Stimulated activated CD8-positive, alpha-beta memory T cell treated with anti-CD3 and anti-CD28 coated beads, Interleukin-4, amount 100 ng/mL, for 48 hours (primary cell): Measurements from ENCODE around the gene SMIM41.

Experiments
- DNase-seq: peaks from one replicate; pipeline ENCODE4 v3.0.0-alpha.2; 2020

SMIM41 gene

DNA sequence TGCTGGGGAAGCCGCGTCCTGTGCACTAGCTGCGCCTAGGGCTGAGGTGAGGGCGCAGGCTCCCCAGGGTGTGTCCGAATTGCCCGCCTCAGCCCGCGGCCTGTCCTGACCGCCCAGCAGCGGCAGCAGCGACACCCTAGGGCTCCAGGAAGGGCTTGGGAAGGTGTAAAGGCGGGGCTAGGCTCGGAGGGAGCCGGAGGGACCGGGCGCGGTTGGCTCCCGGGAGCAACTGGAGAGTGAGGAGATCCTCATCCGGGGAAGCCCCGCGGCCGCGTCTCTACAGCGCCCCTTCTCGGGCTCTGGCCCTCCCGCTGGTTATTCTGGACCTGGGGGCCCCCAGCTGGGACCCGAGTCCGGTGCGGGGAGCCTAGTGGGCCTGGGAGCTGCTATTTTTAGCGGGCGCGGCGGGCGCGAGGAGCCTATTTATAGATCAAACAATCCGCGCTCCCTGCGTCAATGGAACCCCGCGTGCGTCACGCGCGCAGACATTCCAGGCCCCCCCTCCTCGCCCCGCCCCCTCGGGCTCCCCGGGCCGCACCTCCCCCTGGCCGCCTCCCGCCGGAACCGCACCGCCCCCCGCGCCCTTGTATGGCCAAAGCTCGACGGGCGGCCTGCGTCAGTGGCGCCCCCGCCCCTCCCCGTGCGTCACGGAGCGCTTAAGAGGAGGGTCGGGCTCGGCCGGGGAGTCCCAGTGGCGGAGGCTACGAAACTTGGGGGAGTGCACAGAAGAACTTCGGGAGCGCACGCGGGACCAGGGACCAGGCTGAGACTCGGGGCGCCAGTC, 28.6 kb upstream of the SMIM41 start, which contains the start of gene NR4A1:
NR4A1 (plus strand) TSS at position 685 of the 784 bp plus-strand sequence. CDS start 2,887 bp downstream, outside the sequence.
- peak; percentile 99 for DNase-seq

DNA sequence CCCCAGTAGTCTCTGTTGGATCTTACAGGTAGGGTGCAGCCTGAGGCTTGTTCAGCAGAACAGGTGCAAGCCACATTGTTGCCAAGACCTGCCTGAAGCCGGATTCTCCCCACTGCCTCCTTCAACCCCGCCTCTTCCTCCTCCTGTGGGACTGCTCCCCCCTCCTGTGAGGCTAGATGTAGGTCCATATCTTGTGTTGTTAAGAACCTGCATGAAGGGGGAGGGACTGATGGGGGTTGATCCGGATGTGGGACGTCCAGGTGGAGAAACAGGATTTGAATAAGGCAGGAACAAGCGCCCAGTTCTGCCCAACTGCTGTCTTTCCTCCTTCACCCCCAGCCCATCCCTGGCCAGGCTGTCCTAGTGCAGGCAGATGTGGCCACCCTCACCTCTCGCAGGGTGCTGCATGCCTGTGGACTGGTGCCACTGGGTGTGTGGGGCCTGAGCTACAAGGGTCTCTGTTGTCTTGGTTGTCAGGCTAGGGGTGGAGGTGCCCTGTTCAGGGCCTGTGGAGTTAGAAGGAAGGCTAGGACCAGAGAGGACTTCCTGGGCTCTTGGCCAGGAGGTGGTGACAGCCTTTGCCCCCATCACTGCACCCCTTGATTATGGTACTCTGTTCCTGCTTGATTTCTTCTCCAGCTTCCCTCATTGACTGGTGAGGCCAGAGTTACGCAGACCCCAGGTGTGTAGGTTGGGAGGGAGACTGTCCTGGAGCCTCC, 26.9 kb upstream of the SMIM41 start:
- DNase-seq, result peak; percentile 36

DNA sequence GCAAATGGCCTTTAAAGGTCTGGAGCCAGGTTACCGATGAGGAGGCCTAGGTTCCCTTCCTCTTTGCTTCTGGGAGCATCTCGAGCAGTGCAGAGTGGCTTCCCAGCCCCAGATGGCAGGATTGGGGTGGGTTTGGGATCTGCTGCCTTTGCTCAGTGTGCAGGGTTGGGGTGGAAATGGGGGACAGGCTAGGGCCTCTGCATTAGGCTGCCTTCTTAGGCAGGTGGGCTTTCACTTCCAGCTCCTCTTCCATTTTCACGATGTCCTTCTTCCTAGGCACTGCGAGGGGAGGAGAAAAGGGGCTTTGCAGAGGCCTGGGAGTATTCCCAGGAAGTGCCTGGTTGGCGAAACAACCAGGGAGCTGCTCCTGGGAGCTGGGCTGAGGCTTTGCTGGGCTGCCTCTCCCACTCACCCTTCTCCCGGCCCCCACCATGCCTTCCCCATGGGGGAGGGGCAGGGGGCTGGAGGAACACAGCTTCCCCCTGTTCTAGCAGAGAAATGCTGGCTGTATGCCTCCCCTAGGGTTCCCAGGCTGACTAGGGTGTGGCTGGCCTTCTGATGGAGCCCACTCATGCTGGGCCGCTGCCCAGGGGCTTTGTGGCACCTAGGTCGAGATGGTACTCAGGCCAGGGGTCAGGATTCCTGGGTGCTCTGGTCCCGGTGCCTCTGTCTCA, 25.8 kb upstream of the SMIM41 start:
- DNase-seq, result no peak

DNA sequence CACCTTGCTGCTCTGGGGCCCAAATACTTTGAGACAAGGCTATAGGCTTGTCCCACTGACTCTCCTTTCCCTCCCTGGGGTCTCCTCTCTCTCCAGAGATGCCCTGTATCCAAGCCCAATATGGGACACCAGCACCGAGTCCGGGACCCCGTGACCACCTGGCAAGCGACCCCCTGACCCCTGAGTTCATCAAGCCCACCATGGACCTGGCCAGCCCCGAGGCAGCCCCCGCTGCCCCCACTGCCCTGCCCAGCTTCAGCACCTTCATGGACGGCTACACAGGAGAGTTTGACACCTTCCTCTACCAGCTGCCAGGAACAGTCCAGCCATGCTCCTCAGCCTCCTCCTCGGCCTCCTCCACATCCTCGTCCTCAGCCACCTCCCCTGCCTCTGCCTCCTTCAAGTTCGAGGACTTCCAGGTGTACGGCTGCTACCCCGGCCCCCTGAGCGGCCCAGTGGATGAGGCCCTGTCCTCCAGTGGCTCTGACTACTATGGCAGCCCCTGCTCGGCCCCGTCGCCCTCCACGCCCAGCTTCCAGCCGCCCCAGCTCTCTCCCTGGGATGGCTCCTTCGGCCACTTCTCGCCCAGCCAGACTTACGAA, 25.2 kb upstream of the SMIM41 start:
- no peak for DNase-seq

DNA sequence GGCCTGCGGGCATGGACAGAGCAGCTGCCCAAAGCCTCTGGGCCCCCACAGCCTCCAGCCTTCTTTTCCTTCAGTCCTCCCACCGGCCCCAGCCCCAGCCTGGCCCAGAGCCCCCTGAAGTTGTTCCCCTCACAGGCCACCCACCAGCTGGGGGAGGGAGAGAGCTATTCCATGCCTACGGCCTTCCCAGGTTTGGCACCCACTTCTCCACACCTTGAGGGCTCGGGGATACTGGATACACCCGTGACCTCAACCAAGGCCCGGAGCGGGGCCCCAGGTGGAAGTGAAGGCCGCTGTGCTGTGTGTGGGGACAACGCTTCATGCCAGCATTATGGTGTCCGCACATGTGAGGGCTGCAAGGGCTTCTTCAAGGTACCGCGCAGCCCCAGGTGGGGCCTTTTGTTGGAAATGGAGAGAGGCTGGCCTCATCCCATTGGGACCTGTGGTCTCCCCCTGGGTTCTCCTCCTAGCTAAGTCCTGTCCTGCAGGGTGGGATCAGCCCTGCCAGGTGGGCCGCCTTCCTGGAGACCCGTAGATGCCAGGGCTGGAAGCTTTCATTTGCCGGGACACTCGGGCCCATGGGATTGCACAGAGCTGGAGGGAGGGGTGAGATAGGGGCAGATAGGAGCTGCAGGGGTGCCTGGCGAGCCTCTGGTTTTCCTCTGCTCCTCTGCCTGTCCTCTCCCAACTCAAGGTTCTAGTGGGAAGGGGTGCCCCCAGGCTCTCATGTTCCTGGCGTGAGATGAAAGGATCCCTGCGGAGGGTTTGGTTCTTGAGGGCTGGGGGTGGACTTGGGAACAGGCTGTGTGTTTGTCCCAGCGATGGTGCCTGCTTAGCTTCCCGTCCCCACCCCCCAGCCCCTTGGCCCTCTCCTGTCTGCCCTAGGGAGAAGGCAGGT, 24.4 kb upstream of the SMIM41 start:
- no peak for DNase-seq

DNA sequence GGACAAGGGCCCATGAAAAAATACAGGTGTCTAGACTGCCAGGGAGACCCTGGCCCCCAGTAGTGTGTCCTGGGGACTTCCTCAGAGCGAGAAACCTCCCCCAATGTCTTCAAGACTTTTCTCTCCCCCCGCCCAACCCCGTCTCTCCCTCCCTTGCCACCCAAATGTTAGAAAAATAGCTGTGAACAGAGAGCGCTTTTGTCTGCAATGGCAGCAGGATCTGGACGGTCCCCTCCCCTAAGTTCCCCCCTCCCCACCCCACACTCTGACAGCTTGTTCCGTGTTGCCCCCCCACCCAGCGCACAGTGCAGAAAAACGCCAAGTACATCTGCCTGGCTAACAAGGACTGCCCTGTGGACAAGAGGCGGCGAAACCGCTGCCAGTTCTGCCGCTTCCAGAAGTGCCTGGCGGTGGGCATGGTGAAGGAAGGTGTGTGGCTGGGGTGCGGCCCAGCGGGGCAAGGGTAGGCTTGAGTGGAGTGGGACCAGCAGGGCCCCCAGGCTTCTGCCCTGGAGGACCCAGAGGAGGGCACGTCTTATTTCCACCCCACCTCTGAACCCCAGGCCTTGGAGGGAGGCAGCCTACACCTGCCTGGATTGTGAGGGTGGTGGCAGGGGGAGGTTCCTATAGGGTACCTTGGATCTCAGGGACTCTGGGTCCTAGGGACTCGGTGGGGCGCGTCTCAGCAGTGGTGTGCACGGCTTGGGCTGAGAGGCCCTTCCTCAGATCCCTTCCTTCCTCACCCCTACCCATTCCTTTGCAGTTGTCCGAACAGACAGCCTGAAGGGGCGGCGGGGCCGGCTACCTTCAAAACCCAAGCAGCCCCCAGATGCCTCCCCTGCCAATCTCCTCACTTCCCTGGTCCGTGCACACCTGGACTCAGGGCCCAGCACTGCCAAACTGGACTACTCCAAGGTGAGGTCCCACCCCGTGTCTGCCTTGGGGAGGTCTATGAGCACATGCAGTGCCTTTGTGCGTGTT, 23.5 kb upstream of the SMIM41 start:
- no peak for DNase-seq

DNA sequence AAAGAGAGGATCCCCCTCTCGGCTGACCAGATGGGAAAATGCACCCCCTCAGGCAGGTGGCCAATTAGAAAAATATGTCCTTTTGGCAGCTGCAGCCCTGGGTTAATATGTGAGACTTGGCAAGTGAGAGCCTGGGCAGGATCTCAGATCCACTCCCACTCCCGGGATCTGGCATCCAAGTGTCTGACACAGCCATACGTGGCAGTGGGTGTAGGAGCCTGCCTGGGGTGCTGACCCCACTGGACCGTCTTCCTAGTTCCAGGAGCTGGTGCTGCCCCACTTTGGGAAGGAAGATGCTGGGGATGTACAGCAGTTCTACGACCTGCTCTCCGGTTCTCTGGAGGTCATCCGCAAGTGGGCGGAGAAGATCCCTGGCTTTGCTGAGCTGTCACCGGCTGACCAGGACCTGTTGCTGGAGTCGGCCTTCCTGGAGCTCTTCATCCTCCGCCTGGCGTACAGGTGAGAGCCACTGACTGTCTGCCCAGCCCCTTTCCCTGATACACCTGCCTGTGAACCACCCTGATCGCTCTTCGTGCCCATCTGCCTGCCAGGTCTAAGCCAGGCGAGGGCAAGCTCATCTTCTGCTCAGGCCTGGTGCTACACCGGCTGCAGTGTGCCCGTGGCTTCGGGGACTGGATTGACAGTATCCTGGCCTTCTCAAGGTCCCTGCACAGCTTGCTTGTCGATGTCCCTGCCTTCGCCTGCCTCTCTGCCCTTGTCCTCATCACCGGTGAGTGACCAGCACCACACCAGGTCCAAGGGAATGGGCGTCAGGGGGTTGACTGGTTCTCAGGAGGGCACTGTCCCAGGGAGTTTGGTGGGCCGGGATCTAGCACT, 22.5 kb upstream of the SMIM41 start:
- no peak for DNase-seq

DNA sequence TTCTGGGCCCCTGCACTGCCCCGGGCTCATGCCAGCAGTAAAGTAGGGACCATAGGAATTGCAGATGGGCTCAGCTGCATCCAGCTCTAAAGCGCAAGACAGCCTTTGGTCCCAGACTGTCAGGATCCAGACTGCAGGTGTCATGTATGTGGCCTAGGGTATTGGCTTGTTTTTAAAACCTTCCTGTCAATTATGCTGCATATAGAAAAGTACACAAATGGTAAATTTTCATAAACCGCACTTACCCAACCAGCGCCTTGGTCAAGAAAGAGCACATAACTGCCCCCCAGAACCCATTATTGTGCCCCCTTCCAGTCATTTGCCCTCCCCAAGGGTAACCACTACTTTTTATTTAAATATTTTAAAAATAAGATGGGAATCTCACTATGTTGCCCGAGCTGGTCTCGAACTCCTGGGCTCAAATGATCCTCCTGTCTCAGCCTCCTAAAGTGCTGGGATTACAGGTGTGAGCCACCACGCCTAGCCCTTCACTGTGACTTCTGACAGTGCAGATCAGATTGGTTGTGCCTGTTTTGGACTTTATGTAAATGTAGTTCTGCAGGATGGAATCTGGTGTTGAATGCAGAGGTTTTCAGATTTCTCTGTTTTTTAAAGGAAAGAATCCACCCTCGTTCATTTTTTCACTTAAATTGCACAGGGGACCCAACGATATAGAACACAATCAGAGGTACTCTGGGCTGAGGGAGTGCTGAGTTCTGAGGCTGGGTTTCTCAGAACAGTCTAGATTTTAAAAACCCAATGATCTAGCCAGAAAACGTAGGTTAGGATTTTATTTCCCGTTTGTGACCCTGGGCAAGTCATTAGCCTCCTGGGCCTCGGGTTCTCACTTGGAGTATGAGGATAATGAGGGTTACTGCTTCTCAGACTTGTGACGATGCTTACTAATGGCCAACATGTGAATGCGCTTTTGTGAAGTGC, 21.6 kb upstream of the SMIM41 start:
- no peak for DNase-seq

DNA sequence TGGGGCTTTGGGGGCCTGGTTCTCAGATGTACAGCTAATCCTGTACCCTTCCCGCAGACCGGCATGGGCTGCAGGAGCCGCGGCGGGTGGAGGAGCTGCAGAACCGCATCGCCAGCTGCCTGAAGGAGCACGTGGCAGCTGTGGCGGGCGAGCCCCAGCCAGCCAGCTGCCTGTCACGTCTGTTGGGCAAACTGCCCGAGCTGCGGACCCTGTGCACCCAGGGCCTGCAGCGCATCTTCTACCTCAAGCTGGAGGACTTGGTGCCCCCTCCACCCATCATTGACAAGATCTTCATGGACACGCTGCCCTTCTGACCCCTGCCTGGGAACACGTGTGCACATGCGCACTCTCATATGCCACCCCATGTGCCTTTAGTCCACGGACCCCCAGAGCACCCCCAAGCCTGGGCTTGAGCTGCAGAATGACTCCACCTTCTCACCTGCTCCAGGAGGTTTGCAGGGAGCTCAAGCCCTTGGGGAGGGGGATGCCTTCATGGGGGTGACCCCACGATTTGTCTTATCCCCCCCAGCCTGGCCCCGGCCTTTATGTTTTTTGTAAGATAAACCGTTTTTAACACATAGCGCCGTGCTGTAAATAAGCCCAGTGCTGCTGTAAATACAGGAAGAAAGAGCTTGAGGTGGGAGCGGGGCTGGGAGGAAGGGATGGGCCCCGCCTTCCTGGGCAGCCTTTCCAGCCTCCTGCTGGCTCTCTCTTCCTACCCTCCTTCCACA, 20.7 kb upstream of the SMIM41 start:
- DNase-seq, result no peak

DNA sequence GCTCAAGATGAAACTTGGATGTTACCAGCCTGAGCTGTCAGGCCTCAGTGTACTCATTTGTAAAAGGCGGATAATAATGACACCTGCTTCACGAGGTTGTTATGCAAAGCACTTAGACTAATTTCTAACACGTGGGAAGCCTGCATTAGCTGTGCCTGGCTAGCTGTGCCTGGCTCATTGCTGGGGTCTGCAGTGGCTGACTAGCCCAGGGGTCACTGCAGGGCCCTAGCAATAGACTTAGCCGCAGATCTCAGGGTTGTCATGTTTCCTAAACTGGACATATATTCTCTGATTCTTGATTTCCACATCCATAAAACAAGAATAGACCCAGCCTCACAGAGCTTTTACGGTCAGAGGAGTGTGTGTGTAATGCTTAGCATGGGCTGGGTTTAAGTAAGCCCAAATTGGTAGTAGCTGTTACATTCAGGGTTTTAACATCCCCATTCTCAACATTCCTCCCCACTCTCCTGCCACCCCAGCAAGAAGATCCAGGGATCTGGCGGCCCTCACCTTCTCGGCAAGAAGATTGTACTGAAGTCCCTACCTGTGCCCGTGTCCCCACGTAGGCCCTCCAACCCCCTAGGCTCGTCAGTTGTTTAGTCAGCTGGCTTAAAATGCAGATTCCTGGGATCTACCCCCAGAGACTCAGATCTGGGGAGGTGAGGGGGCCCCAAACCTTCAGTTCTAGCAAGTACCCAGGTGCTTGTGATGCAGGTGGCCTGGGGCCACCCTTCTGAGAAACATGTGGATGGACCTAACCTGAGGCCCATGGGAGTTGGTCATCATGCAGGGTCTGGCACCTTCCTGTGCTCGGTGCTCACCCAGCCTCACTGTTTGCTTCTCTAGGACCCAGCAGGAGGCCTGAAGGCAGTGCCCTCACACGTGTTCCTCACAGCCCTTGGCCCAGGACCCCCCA, 19.7 kb upstream of the SMIM41 start:
- no peak for DNase-seq

DNA sequence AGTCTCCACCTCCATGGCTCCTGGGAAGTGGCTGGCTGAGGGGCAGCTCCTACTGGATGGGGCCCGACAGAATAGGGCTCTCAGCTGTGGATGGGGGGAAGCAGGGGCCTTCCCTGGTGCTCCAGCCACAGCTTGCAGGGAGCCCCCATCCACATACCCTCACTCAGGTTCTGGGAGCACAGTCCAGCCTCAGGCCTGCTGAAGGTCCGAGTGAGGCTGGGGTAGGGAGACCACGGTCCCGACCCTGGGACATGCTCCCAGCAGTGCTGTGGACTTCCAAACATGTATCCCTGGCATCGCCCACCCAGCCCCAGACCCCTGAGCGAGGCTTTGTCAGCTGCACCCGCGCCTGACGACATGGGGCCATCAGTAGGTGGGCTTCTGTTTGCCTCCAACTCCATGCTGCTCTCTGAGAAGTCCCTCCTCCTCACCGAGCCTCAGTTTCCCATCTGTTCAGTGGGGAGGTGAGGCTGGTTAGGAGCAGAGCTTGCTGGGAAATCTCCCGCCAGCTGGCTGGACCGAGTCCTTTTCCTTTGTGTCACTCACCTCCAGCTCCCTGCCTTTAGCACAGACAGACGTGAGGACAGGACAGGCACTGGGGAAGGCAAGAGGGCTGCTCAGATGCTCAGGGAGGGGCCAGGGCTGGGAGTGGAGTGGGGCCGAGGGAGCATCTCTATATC, 18.9 kb upstream of the SMIM41 start:
- DNase-seq, result no peak

DNA sequence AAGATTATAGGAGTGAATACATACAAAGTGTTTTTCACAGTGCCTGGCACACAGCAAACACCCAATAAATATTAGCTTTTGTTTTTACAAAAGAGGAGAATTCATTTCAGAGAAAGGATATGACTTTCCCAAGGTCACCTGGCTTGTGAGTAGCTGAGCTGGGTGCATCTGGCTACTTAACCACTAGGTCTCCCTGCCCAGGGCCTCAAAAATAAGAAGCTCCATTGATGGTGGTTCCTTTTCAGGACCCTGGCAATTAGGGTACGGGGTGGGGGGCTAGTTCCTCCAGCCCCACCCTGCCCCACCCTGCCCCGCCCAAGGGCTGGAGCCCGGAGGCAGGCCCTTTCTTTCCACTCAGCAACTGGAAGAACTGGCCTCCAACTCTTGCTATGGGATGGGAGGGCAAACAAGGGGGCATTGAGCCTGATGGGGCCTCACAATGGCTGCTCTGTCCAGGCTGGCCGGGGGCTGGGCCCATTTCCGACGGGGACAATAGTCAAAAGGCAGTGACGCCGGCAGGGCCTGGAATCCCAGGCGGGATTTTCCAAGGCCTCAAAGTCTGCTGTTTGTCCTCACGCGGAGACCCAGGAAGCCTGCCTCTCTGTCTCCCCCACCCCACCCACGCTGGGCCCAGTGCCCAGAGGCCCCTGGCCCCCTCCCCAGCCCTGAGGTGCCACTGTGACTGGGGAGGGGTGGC, 17.9 kb upstream of the SMIM41 start:
- DNase-seq, result no peak

DNA sequence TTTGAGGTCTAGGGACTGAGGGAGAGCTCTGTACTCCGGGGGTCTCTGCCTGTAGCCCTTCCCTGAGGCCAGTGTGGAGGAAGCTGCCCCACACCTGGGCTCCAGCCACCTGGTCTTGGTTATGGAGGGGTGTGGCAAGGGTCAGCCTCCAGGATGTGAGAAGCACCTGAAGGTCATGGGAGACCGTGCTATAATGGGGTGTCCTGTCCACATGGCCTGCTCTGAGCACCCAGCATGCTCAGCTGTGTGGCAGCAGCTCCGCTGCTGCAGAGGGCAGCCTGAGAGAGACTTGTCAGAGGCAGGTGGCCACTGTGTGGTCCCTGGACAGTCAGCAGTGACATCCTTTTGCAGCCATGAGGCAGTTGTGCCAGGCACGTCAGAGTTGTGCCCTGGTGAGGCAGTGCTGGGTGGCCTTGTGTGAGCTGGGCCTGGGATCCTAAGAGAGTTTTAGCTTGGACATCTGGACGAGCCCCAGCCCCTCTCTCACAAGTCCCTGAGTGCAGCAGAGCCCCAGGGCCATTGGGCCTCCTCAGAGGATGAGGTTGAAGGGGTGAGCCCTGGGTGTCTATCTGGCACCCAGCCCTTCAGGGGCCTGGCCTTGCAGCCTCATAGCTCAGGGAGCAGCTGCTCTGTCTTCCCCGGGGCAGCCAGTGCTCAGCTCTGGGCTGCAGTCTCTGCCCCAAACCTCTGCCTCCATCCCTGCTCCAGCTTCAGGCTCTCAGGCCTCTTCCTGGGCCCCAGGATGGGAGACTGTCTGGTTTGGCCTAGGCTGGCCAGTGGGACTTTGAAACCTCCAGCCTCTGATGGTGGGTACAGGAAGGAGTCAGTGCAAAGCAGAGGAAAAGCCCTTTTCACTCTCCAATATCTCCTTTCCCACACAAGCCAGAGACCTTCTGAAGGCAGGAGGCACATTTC, 17.1 kb upstream of the SMIM41 start:
- DNase-seq, result no peak

DNA sequence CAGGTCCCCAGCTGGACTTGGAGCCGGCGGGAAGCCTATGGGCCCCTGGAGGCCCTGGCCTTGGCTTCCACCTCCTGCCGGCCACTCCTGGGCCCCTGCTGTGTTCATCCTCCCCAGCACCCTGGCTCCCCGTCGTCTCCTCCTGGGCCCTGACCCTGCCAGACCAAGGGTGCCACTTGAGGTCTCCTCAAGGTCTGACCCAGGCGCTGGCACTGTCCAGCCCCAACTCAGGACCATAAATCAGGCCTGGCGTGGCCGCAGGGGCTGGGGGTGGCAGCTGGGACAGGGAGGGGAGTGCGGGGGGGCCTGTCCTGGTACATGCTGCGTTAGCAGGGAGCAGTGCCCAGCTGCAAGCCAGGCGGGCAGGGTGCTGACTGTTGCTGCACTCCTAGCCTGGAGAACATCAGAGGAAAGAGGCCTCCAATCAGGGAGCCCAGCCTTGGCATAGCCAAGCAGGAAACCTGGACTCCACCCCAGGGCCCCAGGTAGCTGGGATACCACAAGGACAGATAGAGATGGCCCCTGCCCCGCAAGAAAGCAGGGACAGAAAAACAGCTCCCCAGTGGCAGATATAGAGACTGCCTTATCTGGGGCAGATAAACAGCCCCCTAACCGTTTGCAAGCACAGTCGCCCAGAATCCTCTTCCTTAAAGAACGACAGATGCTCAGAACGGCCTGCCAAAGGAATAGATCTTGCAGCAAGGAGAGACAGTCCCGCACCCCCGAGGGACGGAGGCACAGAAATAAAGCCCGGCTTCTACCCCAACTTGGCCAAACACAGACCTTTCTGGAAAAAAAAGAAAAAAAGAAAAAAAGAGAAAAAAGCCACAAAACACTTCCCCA, 16.2 kb upstream of the SMIM41 start:
- DNase-seq, result no peak
